Measurements from ENCODE around the gene EYS.

Gene EYS

GRCh38 chr6:64694356-64694755 lies 1012.7 kb downstream of the EYS start:
- TF ChIP-seq CSDC2 (CRISPR knock-in tag; IDR thresholded peaks at IDR 0.05) (no peak), POU6F1 (CRISPR knock-in tag; IDR thresholded peaks at IDR 0.05; ENCODE audit: borderline replicate concordance, low read depth) (no peak), CSRNP3 (CRISPR knock-in tag; IDR thresholded peaks at IDR 0.05) (no peak), ZNF70 (CRISPR knock-in tag; IDR thresholded peaks at IDR 0.05) (no peak), OSR1 (CRISPR knock-in tag; IDR thresholded peaks at IDR 0.05) (no peak), PATZ1 (CRISPR knock-in tag; IDR thresholded peaks at IDR 0.05; ENCODE audit: borderline replicate concordance) (no peak), TSHZ2 (CRISPR knock-in tag; IDR thresholded peaks at IDR 0.05) (no peak), ZNF8 (CRISPR knock-in tag; IDR thresholded peaks at IDR 0.05) (no peak), ISL1 (CRISPR knock-in tag; IDR thresholded peaks at IDR 0.05) (no peak), TCF4 (CRISPR knock-in tag; IDR thresholded peaks at IDR 0.05; ENCODE audit: borderline replicate concordance) (no peak), ESRRG (CRISPR knock-in tag; IDR thresholded peaks at IDR 0.05) (no peak), CREB5 (CRISPR knock-in tag; IDR thresholded peaks at IDR 0.05; ENCODE audit: low read depth) (no peak), PPARA (CRISPR knock-in tag; IDR thresholded peaks at IDR 0.05; ENCODE audit: borderline replicate concordance) (no peak), TOX (CRISPR knock-in tag; IDR thresholded peaks at IDR 0.05; ENCODE audit: borderline replicate concordance) (no peak)
- no peak for ATAC-seq

GRCh38 chr6:64691064-64691463 lies 1016.0 kb downstream of the EYS start:
- ATAC-seq, result no peak

More at GRCh38 chr6:64691064-64691463, 1016.0 kb downstream of the EYS start:
- TF ChIP-seq CSDC2 (CRISPR knock-in tag; IDR thresholded peaks at IDR 0.05) (no peak), TSHZ2 (CRISPR knock-in tag; IDR thresholded peaks at IDR 0.05) (no peak), ZNF565 (CRISPR knock-in tag; conservative IDR thresholded peaks at IDR 0.05; ENCODE audit: low read depth) (no peak), OSR1 (CRISPR knock-in tag; IDR thresholded peaks at IDR 0.05) (no peak)

All from SK-N-SH treated with all-trans-retinoic acid at 6 μM for 48 hours (cell line).